DMS53 (cell line): ENCODE data around the gene RALGPS1.
A peak's percentile ranks its signal among the peaks of the same experiment; 100 is the strongest.

Experiments
- DNase-seq: peaks from one replicate; lab custom pipeline; 2025; lab: John Stamatoyannopoulos, UW

RALGPS1 gene

DNA sequence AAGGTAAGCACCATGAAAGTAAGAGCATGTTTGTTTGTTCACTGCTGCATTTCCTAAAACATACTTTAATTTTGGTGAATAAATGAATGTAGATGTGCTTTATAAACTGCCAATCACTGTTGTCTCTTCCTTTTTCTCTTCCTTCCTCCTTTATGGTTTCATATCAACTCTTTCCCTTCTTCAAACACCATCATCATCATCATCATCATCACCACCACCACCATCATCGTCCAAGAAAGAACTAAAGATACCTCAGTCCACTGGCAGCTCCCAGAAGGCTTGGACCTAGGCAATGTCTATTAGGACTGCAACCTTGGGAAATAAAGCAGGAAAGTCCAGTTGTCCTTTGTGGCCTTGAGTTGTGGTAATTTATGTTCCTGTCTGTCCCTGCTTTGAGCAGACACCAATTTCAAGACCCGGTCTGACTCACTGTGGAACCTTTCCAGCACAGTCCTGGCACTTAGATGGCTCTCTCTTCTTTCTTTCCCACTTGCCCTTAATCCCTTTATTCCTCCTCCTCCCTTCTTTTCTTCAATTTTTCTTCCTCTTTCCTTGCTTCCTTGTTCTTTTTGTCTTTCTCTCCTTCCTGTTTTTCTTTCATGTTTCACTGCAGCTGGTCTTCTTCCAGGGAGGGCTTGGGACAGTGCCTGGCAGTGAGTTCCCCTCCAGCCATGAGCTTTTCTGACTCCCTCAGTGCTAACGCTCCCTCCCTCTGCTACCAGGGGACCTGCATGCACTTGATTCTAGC is 108.5 kb downstream of the RALGPS1 start:
- no peak for DNase-seq

- no peak for DNase-seq
These were observed 110.5 kb downstream of the RALGPS1 start for GRCh38 chr9:127025042-127025441.

DNA sequence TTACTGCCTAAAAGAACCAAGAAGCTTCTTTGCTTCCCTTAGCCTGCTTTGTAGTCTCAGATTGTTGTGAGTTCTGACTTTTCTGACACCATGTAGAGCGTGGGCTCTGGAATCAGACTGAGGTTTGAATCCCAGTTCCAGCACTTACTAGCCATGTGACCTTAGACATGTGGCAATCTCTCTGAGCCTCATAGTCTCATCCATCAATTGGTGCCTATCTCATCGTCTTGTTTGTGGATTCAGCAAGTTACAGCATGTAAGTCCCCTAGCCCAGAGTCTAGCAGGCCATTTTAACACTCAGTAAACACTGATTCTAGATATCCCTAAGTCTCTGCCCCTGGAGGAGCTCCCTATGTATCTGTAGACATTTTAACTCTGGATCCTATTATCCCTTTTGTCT is 113.1 kb downstream of the RALGPS1 start:
- DNase-seq: no peak

- DNase-seq: no peak
These were observed 115.0 kb downstream of the RALGPS1 start for GRCh38 chr9:127029548-127029947.

GRCh38 chr9:127030814-127031740 is 116.5 kb downstream of the RALGPS1 start:
- no peak for DNase-seq

GRCh38 chr9:127032256-127032655 is 117.7 kb downstream of the RALGPS1 start:
- DNase-seq: no peak

DNA sequence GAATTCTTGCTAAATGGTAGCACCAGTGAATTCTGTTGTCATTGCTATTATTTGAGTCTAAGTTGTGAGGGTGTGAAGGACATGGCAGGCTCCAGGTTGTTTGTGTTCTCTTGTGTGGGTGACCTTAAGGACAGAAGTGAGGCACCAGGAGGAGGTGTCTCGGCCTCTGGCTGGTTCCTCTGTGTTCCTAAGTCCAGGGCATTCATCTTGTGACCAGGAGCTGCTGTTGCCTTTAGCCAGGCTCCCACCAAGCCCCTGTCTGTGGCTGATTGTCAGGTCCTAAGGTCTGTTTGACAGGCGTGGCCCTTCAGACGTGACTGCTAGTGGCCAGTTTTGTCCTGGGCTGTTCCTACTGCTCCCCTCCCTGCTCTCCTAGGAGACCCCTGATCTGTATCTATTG is 118.5 kb downstream of the RALGPS1 start:
- DNase-seq: no peak

DNA sequence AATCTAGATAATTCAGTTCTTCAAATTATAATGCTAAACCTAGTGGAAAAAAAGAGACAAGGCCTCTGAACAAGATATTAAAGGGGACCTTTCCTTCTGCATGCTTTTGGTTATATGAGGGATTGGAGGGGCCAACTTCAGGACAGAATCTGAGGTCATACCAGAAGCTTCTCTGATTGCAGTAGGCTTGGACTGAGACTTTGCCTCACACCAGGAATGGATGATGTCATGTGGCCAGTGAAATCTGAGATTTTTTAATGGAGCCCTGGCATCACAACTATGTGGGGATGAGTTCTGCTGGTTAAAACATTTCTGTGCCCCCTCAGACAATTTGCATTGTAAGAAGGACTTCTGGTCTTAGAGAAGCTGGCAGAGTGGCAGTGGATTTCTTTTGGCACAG is 119.2 kb downstream of the RALGPS1 start:
- DNase-seq: no peak

DNA sequence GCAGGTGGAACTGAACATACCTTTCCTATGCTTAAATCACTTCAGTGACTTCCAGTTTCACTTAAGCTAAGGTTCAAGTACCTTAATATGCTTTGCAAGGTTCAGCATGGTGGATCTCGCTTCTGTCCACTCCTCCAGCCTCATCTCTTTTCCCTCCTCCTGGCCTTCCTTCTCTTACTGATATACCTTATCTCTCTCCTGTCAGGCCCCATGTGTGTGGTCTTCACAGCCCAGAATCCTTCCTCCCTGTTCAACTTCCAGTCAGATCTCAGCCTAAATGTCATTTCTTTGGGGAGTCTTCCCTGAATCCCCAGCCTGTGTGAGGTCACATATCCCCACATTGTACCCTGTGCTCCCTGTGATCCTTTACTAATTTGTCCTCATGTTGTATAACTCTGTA is 120.1 kb downstream of the RALGPS1 start:
- DNase-seq: no peak

DNA sequence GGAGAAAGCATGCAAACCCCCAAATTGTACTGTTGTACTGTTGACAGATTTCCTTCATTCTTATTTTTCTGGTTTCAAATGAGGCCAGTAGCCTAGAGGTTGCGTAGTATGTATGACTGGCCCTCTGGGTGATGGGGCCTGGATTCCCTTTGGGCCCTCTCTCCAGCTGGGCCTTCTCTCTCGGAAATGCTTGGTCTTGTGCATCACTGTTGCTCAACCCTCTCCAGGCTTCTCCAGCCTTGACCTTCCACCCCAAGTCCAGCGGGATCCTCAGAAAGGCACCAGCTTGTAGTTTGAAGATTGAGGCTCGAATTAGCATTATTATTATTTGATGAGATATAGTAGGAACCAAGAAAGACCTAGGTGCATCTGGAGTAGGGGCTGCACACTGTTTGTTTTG is 120.8 kb downstream of the RALGPS1 start:
- DNase-seq: no peak

DNA sequence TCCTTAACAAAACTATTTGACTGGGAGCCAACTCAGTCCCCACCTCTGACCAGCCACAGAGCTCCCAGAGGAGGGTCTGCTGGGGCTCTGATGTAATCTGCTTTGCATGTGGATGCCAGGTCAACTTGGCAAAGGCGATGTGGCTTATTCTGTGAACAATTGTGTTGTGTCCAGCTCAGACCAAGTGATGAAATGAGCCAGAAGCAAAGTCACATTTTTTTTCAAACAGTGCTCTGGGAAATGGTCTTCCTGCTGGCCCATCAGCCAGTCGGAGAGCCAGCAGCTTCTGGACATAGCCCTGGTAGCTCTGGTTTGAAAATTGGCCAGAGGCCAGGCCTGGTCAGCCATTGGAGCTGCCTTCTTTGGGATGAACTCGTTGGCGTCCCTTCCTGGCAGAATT is 121.4 kb downstream of the RALGPS1 start:
- no peak for DNase-seq

DNA sequence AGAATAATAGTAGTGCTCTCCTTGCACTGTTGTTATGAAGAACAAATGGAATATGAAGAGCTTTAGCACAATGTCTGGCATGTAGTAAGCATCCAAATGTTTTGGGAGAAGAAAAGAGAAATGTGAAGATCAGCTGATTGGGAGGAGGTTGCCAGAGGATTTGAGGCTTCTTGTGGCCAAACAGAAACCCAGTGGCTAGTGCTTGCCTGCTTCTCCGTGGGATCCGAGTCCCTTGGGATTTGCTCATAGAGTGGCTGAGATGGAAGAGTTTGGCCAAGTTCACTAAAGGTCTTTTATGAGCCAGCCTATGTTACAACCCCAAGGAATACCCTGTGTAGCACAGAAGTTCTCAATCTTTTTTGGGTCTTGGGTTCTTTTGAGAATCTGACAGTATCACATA is 121.9 kb downstream of the RALGPS1 start:
- DNase-seq: no peak

GRCh38 chr9:127038531-127038930 is 123.9 kb downstream of the RALGPS1 start:
- DNase-seq: no peak

- DNase-seq: no peak
These were observed 124.9 kb downstream of the RALGPS1 start for GRCh38 chr9:127039492-127039891.

GRCh38 chr9:127045148-127045547 is 130.6 kb downstream of the RALGPS1 start:
- no peak for DNase-seq

- DNase-seq: no peak
These were observed 133.4 kb downstream of the RALGPS1 start for GRCh38 chr9:127047971-127048370.

GRCh38 chr9:127049044-127049443 is 134.5 kb downstream of the RALGPS1 start:
- DNase-seq: peak; percentile 40

- DNase-seq: no peak
These were observed 135.0 kb downstream of the RALGPS1 start for GRCh38 chr9:127049581-127049980.

- DNase-seq: no peak
These were observed 135.6 kb downstream of the RALGPS1 start for GRCh38 chr9:127050152-127050551.

DNA sequence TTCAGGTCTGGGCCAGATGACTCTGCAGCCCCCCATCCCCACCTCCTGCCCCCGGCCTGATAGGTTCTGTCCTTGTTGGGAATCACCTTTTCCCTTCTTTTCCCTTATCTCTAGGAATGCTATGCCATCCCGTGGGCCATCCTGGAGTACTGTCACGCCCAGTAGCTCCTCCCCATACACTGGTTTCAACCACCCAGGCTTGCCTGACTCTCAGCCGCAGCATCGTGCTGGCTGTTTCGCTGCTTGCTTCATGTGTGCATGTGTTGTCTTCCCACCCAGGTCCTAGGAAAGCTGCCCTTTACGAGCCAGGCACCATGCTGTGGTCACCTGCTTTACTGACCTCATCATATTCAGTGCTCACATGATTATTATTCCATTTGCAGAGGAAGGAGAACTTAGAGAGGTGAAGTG is 136.0 kb downstream of the RALGPS1 start:
- no peak for DNase-seq

DNA sequence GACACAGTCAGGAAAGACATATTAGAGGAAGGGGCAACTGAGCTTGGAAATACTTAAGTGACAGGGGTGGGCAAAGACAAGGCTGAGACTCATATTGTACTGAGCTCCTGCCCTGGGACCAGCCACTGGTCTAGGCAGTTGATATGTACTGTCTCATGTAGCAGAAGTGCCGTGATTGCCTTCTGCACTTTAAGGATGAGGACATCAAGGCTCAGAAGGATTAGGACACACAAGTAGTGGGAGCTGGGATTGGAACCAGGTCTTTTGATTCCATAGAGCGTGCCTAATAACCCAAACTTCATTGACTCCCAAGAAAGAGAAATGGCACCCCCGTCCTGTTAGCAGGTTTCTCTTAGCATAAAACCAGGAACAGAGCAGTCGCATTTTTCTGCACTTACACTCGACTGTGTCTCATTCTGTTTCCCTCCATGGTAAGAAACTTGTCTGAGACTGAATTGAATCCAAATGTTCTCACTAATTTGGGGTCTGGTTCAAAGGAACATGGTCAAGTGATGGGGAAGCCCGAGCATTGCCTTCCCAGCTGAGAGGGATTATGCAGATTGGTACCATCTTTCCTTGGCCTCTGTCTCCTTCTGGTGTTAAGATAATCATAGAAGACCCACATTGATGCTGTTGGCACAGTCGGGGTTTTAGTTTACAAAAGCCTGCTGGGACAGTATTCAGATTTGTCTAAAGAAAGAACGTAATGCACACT is 137.5 kb downstream of the RALGPS1 start:
- no peak for DNase-seq

DNA sequence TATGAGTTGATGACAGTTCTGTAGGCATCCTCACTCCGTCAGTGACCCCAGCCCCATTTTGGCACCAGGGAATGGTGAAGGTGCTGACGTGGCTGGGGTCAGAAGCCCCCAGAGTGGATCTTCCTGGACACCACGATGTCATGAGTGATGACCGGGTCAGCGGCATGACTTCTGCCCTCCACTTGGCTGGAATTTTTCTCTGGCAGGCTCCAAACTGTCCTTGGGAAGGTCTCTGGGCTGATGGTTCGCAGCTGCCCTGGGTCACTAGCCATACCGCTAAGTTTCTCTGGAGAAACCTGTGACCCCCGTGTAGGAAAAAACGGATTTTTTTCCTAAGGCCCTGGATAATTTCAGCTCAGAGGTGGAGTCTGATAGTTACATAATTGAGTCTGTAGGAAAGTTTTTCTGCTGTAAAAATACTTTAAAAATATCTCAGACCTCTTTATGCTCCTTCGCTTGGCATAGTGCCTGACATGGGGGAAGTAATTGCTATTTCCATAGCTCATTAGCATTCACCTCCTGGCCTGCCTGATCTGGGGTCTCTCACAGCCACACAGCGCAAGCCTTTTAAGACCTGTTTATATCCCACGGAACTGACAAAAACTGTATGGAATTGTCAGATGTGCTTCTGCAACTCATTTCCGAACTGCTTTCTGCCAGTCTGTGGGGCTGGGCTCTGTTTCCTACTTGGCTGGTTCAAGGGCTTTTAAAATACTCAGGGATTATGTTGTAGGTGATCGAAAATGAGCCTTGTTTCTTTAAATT is 138.7 kb downstream of the RALGPS1 start:
- DNase-seq: no peak
